ENCODE results near the gene GZMA. TPM values are rescaled to one million over a fixed set of nuclear protein-coding genes. Genes with fewer than 3 reads are reported as not detected.

Gene GZMA
- total RNA-seq, 2 donors from 2014 or later = not detected

- Histone ChIP-seq H3K27ac (no peak overlapping the region), H3K27me3 (no peaks in the 10 kb centered on the region), H3K4me3 (no peak overlapping the region), H3K9me3 (no peaks in the 10 kb centered on the region), H3K36me3 (replicated peaks in 1 of 2; ENCODE audit: insufficient read depth in 1 of 2, low read depth in 2 of 2) (no peaks in the 10 kb centered on the region), H3K4me1 (no peaks in the 10 kb centered on the region)
- TF ChIP-seq CTCF (IDR thresholded peaks at IDR 0.05) (no peak), POLR2A (IDR thresholded peaks at IDR 0.05) (no peak)
- ATAC-seq = no peak
- WGBS, 2 donors = 64 to 70% methylated on average over 3 of the region's 3 CpGs
- DNase-seq = no peak
- intact Hi-C loops (cut with DNase I) = no loop called here
Observed at GRCh38 chr5:55108661-55109060, 6.2 kb downstream of the GZMA start.

GRCh38 chr5:55110217-55110616, 7.8 kb downstream of the GZMA start:
- Histone ChIP-seq H3K4me3 (no peak overlapping the region), H3K27ac (no peak overlapping the region), H3K9me3 (no peaks in the 10 kb centered on the region), H3K36me3 (replicated peaks in 1 of 2; ENCODE audit: insufficient read depth in 1 of 2, low read depth in 2 of 2) (no peaks in the 10 kb centered on the region), H3K27me3 (no peaks in the 10 kb centered on the region), H3K4me1 (no peaks in the 10 kb centered on the region)
- ATAC-seq (no peak), DNase-seq (no peak)
- intact Hi-C loops (cut with DNase I) = no loop called here
- WGBS, 2 donors = 82 to 84% methylated on average over 2 of the region's 2 CpGs
- TF ChIP-seq CTCF (IDR thresholded peaks at IDR 0.05) = no peak
- TF ChIP-seq POLR2A (IDR thresholded peaks at IDR 0.05) = no peak

- no peak overlapping the region for H3K27ac ChIP-seq
- ATAC-seq = no peak
- H3K36me3 ChIP-seq (replicated peaks in 1 of 2; ENCODE audit: insufficient read depth in 1 of 2, low read depth in 2 of 2) = no peaks in the 10 kb centered on the region
- no peaks in the 10 kb centered on the region for H3K27me3 ChIP-seq
- H3K4me1 ChIP-seq = no peaks in the 10 kb centered on the region
- TF ChIP-seq CTCF (IDR thresholded peaks at IDR 0.05) (no peak), POLR2A (IDR thresholded peaks at IDR 0.05) (no peak)
- intact Hi-C loops (cut with DNase I) = no loop called here
- no peaks in the 10 kb centered on the region for H3K9me3 ChIP-seq
- no peak for DNase-seq
- no peak overlapping the region for H3K4me3 ChIP-seq
Observed at GRCh38 chr5:55113327-55113726, 10.9 kb downstream of the GZMA start.

GRCh38 chr5:55114061-55114460, 11.6 kb downstream of the GZMA start:
- TF ChIP-seq POLR2A (IDR thresholded peaks at IDR 0.05) (no peak), CTCF (IDR thresholded peaks at IDR 0.05) (no peak)
- no peaks in the 10 kb centered on the region for H3K27me3 ChIP-seq
- DNase-seq (no peak), ATAC-seq (no peak)
- no peak overlapping the region for H3K4me3 ChIP-seq
- intact Hi-C loops (cut with DNase I) = no loop called here
- no peak overlapping the region for H3K27ac ChIP-seq
- H3K36me3 ChIP-seq (replicated peaks in 1 of 2; ENCODE audit: insufficient read depth in 1 of 2, low read depth in 2 of 2) = no peaks in the 10 kb centered on the region
- H3K9me3 ChIP-seq = no peaks in the 10 kb centered on the region
- no peaks in the 10 kb centered on the region for H3K4me1 ChIP-seq
- WGBS, 2 donors = 48 to 75% methylated on average over 3 of the region's 3 CpGs

GRCh38 chr5:55123365-55123764, 20.9 kb downstream of the GZMA start:
- intact Hi-C loops (cut with DNase I) = no loop called here
- WGBS, 2 donors = 49 to 54% methylated on average over 3 of the region's 3 CpGs
- H3K27ac ChIP-seq = no peak overlapping the region

More at GRCh38 chr5:55123365-55123764, 20.9 kb downstream of the GZMA start:
- Histone ChIP-seq H3K9me3 (no peaks in the 10 kb centered on the region), H3K4me1 (no peaks in the 10 kb centered on the region), H3K27me3 (no peaks in the 10 kb centered on the region), H3K36me3 (replicated peaks in 1 of 2; ENCODE audit: insufficient read depth in 1 of 2, low read depth in 2 of 2) (no peaks in the 10 kb centered on the region), H3K4me3 (no peak overlapping the region)
- no peak for DNase-seq
- TF ChIP-seq POLR2A (IDR thresholded peaks at IDR 0.05) (no peak), CTCF (IDR thresholded peaks at IDR 0.05) (no peak)
- no peak for ATAC-seq
